ELF-1 (cell line): ENCODE measurements around the gene TMED1.
"Not testable (repeated sequence)": the region's sequence is repeated elsewhere in the genome, so short reads cannot be mapped to it uniquely, and the experiment has no call there.

Experiments
- DNase-seq: peaks from one replicate; pipeline ENCODE4 v3.0.0-alpha.2; 2016; ENCODE audit warnings: low read depth, low spot score

TMED1 gene

GRCh38 chr19:10835754-10836478 is at the start of gene TMED1:
TMED1 (minus strand) TSS chr19:10836212; CDS start chr19:10836191, 21 bp downstream.
- DNase-seq: peak; percentile 100

- DNase-seq: no peak
Observed at GRCh38 chr19:10885201-10886169, 49.5 kb upstream of the TMED1 start.

- peak; percentile 76 for DNase-seq
Observed at GRCh38 chr19:10884274-10884673, 48.3 kb upstream of the TMED1 start.

GRCh38 chr19:10882108-10882457 is 46.1 kb upstream of the TMED1 start:
- no peak for DNase-seq

GRCh38 chr19:10881403-10882107 is 45.5 kb upstream of the TMED1 start:
- peak; percentile 73 for DNase-seq

GRCh38 chr19:10878253-10878652 is 42.2 kb upstream of the TMED1 start:
- peak; percentile 2 for DNase-seq

- not testable (repeated sequence) for DNase-seq
Observed at GRCh38 chr19:10877608-10878007, 41.6 kb upstream of the TMED1 start.

GRCh38 chr19:10876459-10877240 is 40.6 kb upstream of the TMED1 start:
- no peak for DNase-seq

GRCh38 chr19:10874024-10874423 is 38.0 kb upstream of the TMED1 start:
- DNase-seq: no peak

- no peak for DNase-seq
Observed at GRCh38 chr19:10872546-10873107, 36.6 kb upstream of the TMED1 start.

GRCh38 chr19:10871711-10872545 is 35.9 kb upstream of the TMED1 start:
- DNase-seq: no peak

GRCh38 chr19:10870955-10871603 is 35.1 kb upstream of the TMED1 start, which contains the start of gene CARM1:
CARM1 (plus strand) TSS chr19:10871553; CDS start chr19:10871703, 150 bp downstream.
- DNase-seq: peak; percentile 99

- DNase-seq: no peak
Observed at GRCh38 chr19:10870501-10870954, 34.5 kb upstream of the TMED1 start.

GRCh38 chr19:10869872-10870311 is 33.9 kb upstream of the TMED1 start:
- DNase-seq: not testable (repeated sequence)

GRCh38 chr19:10868872-10869547 is 33.0 kb upstream of the TMED1 start:
- no peak for DNase-seq

- no peak for DNase-seq
Observed at GRCh38 chr19:10866495-10866894, 30.5 kb upstream of the TMED1 start.

- DNase-seq: peak; percentile 88
Observed at GRCh38 chr19:10864538-10864899, 28.5 kb upstream of the TMED1 start.

- peak; percentile 87 for DNase-seq
Observed at GRCh38 chr19:10863107-10863717, 27.2 kb upstream of the TMED1 start.
